GM18498 (cell line): ENCODE measurements around the gene PRTN3.
"Not testable (repeated sequence)": the region's sequence is repeated elsewhere in the genome, so short reads cannot be mapped to it uniquely, and the experiment has no call there.

ENCODE experiments used
- ATAC-seq: cut with Tn5 transposase; IDR thresholded peaks from one replicate; pipeline ENCODE4 v1.9.1; 2021; ENCODE audit warnings: mild to moderate bottlenecking, moderate library complexity; ENCODE audit not compliant: unreplicated experiment

The PRTN3 gene

DNA sequence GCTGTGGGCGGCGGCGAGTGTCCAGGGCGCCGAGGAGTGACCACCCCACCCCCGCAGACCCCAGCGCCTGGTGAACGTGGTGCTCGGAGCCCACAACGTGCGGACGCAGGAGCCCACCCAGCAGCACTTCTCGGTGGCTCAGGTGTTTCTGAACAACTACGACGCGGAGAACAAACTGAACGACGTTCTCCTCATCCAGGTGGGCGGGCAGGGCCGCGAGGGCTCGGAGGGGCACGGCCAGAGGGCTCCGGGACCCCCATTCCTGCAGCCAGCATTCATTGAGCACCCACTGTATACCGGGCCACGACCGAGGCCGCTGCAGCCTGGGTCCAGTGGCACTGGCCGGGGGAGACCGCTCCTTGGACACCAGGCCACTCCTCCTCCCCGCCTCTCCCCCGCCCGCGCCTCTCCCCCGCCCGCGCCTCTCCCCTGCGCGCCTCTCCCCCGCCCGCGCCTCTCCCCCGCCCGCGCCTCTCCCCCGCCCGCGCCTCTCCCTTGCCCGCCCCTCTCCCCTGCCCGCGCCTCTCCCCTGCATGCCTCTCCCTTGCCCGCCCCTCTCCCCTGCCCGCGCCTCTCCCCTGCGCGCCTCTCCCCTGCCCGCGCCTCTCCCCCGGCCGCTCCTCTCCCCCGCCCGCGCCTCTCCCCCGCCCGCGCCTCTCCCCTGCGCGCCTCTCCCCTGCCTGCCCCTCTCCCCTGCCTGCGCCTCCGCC is 3.2 kb downstream of the PRTN3 start:
- ATAC-seq: no peak

DNA sequence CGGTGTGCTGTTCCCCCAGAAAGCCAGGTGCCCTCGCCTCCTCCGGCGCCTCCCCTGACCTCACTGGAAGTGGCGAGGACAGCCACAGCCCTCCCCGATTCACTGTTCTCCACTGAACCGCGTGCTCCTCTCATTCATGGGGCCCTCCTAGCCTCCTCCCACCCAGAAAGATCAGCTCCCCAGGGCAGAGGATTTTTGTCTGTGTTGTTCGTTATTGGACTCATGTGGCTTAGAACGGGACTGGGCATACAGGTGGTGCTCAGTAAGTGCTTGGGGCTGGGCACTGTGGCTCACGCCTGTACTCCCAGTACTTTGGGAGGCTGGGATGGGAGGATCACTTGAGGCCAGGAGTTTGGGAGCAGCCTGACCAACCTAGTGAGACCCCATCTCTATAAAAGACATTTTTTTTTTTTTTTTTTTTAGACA is 3.8 kb downstream of the PRTN3 start:
- no peak for ATAC-seq

DNA sequence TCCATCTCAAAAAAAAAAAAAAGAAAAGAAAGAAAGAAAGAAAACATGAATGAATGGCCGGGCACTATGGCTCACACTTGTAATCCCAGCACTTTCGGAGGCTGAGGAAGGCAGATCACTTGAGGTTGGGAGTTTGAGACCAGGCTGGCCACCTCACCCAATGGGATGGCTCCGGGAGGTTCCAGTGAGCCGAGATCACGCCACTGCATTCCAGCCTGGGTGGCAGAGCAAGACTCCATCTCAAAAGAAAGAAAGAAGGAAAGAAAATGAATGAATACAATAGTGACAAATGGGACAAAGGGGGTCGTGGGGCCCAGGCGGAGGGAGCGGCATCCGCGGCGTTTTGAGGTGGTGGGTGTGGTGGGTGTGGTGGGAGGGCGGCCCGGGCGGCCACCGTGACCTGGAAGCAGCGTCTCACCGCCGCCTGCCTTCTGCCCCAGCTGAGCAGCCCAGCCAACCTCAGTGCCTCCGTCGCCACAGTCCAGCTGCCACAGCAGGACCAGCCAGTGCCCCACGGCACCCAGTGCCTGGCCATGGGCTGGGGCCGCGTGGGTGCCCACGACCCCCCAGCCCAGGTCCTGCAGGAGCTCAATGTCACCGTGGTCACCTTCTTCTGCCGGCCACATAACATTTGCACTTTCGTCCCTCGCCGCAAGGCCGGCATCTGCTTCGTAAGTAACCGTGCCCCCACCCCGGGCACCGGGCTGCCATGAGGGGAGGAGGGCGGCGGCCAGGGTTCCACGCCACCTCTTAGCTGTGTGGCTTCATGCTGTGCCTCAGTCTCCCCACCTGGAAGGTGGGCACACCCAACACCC is 5.1 kb downstream of the PRTN3 start:
- ATAC-seq: no peak

DNA sequence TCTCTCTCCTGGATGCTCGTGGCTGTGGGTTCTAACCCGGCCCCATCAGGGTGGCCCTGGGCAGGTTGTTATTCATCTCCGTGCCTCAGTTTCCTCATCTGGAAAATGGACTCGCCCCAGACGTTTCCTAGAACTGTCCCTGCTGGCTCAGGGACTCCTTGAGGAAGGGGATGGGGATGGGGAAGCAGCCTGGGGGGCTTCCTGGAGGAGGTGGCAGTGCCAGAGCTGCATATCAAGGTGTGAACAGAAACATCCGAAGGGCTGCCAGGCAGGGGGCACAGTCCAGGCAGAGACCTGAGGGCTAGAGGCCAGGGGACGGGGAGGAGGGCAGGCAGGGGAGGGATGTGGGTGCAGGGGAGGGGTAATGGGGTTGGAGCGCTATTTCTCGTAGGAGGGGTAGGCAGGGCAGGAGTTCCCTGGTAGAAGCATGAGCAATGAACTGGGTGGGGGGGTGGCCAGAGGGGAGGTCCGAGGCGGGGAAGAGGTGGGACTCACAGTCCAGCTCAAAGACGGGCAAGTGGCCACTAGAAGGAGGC is 7.7 kb downstream of the PRTN3 start:
- no peak for ATAC-seq

DNA sequence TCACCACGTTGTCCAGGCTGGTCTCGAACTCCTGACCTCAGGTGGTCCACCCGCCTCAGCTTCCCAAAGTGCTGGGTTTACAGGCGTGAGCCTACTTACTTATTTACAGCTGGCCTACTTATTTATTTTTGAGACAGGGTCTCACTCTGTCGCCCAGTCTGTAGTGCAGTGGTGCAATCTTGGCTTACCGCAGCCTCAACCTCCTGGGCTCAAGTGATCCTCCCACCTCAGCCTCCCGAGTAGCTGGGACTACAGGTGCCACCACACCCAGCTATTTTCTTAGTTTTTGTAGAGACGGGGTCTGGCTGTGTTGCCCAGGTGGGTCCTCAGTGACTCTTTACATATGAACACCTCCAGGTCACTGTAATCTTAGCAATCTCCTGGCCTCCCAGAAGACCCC is 8.4 kb downstream of the PRTN3 start:
- not testable (repeated sequence) for ATAC-seq

DNA sequence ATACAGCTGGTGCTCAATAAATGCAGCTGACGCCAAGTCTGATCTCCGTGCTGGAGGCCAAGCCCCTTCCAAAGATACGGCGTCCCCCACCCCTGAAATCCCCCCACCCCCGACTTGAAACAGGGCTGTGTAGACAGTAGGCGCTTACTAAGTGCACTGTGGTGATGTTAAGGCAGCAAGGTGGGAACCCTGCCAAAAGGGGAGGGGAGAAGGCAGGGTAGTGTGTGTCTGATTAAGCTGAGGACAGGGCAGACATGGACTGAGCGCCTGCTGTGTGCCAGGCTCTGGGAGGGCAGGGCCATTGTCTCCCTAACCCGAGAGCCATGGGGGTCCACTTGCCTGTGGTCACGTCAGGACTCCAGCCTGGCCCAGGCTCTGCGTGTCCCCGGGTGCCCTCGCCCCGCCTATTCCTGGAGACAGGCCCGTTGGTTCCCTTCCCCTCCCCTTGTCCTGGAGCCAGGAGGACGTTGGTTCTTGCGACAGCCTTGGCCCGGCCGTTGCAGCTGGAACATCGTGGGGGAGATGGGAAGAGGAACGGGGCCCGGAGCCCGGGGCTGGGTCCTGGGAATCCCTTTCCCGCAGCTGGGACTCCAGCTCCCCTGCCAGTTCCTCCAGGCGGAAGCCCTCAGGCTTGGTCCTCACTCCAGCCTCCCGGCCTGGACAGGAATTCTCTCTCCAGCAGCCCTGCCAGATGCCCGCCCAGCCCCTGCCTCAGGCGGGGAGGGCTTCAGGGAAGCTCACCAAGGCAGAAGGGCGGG is 9.6 kb downstream of the PRTN3 start:
- no peak for ATAC-seq

DNA sequence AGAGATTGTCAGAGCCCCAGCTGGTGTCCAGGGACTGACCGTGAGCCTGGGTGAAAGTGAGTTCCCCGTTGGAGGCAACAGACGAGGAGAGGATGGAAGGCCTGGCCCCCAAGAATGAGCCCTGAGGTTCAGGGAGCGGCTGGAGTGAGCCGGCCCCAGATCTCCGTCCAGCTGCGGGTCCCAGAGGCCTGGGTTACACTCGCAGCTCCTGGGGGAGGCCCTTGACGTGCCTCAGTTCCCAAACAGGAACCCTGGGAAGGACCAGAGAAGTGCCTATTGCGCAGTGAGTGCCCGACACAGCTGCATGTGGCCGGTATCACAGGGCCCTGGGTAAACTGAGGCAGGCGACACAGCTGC is 10.2 kb downstream of the PRTN3 start:
- no peak for ATAC-seq

DNA sequence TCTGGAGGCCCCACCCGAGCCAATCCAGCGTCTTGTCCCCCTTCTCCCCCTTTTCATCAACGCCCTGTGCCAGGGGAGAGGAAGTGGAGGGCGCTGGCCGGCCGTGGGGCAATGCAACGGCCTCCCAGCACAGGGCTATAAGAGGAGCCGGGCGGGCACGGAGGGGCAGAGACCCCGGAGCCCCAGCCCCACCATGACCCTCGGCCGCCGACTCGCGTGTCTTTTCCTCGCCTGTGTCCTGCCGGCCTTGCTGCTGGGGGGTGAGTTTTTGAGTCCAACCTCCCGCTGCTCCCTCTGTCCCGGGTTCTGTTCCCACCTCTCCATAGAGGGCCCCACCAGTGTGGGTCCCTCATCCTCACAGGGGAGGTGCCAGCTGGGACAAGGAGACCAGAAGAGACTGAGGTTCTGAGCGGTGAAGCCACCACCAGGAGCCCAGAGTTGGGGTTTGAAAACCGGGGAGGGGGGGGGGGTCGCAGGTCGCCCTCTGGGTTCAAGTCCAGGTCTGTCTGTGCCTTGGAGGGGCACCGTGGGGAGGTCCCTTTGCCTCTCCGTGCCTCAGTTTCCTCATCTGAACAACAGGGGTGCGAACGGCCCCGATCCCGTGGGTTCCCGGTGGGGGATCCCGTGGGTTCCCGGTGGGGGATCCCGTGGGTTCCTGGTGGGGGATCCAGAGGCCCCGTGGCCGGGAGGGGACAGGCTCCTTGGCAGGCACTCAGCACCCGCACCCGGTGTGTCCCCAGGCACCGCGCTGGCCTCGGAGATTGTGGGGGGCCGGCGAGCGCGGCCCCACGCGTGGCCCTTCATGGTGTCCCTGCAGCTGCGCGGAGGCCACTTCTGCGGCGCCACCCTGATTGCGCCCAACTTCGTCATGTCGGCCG is 11.6 kb downstream of the PRTN3 start, which contains the start of gene ELANE:
TSS of gene ELANE (plus strand) at position 168 of the 878 bp plus-strand sequence. CDS start at position 194, 26 bp downstream.
- no peak for ATAC-seq

DNA sequence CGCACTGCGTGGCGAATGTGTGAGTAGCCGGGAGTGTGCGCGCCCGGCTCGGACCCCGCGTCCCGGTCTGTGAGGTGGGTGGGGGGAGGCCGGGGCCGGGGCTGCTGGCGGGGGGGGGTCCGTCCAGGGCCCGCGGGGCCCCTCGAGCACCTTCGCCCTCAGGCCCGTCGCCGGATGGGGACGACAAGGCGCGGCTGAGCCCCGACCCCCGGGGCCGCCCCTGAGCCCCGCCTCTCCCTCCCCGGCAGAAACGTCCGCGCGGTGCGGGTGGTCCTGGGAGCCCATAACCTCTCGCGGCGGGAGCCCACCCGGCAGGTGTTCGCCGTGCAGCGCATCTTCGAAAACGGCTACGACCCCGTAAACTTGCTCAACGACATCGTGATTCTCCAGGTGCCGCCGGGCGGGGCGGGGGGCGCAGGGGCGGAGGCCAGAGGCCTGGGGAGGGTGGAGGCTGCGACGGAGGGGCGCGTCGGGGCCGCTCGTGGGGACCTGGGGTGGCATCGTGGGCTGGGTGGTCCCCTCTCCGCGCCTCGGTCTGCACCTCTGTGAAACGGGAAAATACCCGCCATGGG is 12.3 kb downstream of the PRTN3 start:
- ATAC-seq: no peak

DNA sequence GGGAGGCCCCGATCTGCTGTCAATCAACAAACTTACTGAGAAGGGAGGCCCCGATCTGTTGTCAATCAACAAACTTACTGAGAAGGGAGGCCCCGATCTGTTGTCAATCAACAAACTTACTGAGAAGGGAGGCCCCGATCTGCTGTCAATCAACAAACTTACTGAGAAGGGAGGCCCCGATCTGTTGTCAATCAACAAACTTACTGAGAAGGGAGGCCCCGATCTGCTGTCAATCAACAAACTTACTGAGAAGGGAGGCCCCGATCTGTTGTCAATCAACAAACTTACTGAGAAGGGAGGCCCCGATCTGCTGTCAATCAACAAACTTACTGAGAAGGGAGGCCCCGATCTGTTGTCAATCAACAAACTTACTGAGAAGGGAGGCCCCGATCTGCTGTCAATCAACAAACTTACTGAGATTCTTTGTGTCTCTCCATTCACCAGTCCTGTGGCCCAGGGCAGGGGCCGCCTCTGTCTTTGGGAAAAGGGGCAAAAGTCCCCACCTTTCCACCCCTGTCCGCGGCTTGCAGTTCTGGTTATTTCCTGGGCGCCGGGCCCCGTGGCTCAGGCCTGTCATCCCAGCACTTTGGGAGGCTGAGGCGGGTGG is 12.9 kb downstream of the PRTN3 start:
- not testable (repeated sequence) for ATAC-seq

DNA sequence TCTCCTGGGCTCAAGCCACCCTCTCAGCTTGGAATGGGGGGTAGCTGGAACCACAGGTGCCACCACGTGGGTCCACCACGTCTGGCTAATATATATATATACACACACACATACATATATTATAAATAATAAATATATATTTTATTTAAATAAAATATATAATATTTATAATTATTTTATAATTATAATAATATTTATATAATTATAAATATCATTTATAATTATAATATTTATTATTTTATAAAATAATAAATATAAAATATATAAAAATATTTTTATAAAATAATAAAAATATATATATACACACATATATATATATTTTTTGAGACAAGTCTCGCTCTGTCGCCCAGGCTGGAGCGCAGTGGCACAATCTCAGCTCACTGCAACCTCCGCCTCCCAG is 13.8 kb downstream of the PRTN3 start:
- ATAC-seq: no peak

DNA sequence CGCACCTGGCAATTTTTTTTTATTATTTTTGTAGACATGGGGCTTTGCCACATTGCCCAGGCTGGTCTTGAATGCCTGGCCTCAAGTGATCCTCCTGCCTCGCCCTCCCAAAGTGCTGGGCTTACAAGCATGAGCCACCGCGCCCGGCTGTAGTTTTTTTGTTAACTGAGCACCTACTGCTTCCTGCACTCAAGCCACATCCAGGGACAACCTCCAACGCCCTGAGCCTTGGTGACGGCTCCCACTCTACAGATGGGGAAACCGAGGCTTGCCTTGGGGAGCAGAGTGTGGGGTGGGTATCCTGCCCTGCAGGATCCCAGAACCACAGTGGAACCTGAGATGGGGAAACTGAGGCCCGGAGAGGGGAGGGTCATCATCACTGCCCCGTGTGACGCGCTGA is 14.3 kb downstream of the PRTN3 start:
- ATAC-seq: no peak

DNA sequence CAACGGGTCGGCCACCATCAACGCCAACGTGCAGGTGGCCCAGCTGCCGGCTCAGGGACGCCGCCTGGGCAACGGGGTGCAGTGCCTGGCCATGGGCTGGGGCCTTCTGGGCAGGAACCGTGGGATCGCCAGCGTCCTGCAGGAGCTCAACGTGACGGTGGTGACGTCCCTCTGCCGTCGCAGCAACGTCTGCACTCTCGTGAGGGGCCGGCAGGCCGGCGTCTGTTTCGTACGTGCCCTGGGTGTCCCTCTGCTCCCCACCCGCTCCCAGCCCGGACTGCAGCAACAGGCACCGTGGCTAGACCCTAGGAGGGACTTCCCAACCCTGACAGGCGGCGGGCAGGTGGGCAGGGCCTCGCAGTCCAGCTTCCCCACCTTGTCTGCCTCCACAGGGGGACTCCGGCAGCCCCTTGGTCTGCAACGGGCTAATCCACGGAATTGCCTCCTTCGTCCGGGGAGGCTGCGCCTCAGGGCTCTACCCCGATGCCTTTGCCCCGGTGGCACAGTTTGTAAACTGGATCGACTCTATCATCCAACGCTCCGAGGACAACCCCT is 14.8 kb downstream of the PRTN3 start:
- no peak for ATAC-seq

DNA sequence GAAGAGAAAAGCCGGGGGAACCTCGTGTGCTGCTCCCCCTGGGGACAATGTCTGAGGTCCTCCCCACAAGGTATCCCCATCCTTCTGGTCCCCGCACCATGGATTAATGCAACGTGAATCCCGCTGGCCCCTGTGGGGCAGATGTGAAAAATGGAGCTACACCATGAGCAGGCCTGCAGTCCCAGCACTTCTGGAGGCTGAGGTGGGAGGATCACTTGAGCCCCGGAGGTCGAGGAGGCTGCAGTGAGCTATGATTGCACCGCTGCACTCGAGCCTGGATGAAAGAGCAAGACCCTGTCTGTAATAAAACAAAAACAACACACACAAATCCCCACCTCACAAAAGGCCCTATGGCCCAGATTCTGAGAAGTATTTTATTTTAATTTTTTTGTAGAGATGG is 17.5 kb downstream of the PRTN3 start:
- ATAC-seq: no peak

DNA sequence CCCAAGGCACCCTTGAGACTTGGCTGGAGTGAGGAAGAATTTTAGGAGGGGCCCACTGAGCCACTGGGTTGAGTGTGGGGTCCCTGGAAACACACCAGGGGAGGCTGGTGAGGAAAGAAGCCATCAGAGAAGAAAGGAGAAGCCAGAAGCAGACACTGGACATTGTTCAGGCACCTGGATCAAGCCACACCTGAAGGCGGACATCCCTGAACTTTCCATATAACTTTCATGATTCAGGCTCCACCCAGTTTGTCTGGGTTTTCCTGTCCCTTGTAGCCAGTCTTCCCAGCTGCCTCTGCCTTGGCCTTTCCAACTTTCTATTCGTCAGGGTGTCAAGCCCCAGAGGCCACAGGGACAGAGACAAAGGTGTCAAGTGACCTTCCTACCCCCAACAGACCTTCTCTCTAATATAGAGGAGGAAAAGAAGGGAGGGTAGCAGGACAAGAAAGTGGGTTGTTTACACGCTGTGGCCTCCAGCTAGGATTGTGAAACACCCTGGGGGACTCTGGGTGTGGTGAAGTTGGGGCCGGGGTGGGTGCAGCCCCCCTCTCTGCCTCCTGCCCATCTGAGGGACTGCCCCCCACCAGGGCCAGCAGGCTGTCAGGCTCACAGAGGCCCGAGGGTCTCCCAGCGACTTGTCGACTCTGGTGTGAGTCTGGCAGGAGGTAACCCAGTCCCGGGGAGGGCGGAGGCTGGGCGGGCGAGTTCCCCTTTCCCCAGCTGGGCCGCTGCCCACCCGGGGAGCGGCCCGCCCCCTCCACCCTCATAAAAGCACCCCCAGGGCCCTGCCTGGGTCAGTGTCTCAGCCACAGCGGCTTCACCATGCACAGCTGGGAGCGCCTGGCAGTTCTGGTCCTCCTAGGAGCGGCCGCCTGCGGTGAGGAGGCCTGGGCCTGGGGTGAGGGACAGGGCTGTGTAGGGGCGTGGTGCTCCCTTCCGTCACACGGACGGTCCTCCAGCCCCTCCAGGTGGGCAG is 18.4 kb downstream of the PRTN3 start, which contains the start of gene CFD:
TSS of gene CFD (plus strand) at position 797 of the 976 bp plus-strand sequence. CDS start at position 823, 26 bp downstream.
- no peak for ATAC-seq

DNA sequence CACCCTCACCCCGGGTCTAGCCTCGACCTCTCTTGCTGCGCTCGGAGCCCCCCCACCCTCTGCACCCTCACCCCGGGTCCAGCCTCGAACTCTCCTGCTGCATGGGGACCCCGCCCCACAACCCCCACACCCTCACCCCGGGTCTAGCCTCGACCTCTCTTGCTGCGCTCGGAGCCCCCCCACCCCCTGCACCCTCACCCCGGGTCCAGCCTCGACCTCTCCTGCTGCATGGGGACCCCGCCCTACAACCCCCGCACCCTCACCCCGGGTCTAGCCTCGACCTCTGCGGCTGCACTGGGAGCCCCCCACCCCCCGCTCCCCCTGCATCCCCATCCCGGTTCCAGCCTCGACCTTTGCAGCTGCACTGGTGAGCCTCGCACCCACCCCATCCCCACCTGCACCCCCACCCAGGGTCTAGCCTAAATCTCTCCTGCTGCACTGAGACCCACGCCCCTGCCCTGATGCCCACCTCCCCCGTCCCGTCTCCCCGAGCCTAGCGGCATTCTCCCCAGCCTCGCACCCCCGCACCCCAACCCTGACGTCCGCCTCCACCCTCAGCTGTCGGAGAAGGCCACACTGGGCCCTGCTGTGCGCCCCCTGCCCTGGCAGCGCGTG is 20.4 kb downstream of the PRTN3 start:
- no peak for ATAC-seq

DNA sequence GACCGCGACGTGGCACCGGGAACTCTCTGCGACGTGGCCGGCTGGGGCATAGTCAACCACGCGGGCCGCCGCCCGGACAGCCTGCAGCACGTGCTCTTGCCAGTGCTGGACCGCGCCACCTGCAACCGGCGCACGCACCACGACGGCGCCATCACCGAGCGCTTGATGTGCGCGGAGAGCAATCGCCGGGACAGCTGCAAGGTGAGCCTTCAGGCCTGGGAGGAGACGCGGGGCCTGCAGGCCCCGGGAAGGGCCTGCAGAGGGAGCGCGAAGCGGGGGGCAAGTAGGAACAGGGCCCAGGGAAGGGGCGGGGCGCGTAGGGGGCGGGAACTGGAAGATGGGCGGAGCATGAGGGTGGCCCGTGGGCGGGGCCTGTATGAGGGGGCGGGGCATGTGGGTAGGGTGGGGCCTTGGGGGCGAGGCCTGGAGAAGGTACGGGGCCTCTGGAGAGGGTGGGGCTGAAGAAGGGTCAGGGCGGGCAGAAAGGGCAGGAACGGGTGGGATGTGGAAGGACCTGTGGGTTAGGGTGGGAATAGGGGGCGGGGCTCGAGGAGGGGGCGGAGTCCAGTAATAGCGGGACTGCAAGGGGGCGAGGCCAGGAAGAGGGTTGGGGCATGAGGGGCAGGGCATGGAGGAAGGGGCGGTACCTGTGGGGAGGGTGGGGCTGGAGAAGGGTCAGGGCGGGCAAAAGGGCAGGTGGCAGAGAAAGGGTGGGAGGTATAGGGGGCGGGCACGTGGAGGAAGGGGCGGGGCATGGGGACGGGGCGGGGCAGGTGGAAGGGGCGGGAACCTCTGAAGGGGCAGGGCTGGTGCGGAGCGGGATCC is 21.2 kb downstream of the PRTN3 start:
- ATAC-seq: no peak
